Uterine smooth muscle cell (primary cell): ENCODE data around the gene KLHL8. TPM values are rescaled to one million over a fixed set of nuclear protein-coding genes. Genes with fewer than 3 reads are reported as not detected.

Experiments used
- total RNA-seq: library from RNA; depleted of rRNA; stranded (reverse); fragments of >200 nt; gene quantifications from 2 replicates; pipeline ENCODE4 v1.2.3, GENCODE V29; 2014

KLHL8 gene
- total RNA-seq: 21.6 and 29.6 TPM in 2 replicates

GRCh38 chr4:87220094-87220822, at the start of gene KLHL8:
Gene KLHL8, minus strand, starts transcription at chr4:87220618. Its CDS starts 25,079 bp downstream, at chr4:87195539.

Other genes with a start within 250 kb of the KLHL8 start
- gene HSD17B13, start 102.3 kb upstream of the KLHL8 start, total RNA-seq: 0.22 and 0.37 TPM in 2 replicates
- 31.3 and 35.9 TPM in 2 replicates for gene HSD17B11, start 170.6 kb upstream of the KLHL8 start, total RNA-seq
- gene NUDT9, start 202.0 kb upstream of the KLHL8 start, total RNA-seq: 18.3 and 21.2 TPM in 2 replicates